ENCODE measurements around the gene CITED4.
"Not testable (repeated sequence)": the region's sequence is repeated elsewhere in the genome, so short reads cannot be mapped to it uniquely, and the experiment has no call there.

Gene CITED4

DNA sequence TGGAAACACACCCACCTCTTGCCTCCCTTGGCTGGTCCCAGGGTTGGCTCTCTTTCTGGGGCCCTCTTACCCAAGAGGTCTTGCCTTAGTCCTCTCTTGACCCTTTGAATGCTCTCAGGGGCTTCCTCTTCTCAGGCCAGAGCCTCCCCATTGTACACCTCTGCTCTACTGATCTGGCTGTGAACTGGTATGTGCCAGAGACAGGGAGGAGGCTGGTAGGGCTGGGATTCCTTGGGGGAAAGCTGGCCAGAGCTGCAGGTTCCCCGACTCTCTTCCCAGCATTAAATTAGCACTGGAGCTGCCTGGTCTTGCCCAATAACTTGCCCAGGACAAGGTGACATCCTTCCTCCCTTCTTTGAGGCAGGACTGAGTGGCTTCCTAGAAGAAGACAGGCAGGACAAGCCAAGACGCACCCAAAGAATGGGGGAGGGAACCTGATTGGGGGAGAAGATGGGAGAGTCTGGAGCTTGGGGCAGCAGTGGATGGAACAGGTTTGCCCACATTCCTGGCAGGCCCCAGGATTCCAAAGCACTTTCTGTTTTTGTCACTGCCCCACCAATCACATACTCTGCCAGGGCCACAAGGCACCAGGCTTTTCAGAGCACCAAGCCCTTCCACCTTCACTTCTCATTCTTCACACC is 37.2 kb upstream of the CITED4 start:
- Histone ChIP-seq H3K4me1 (ENCODE audit: control insufficient read depth, insufficient read depth, low read length, poor library complexity, severe bottlenecking) (no peaks in the 10 kb centered on the region), H3K27ac (ENCODE audit: insufficient read depth, low read length, poor library complexity, severe bottlenecking) (no peak overlapping the region), H3K4me3 (ENCODE audit: insufficient read depth, low read depth, low read length, poor library complexity, severe bottlenecking) (no peak overlapping the region), H3K9me3 (ENCODE audit: control insufficient read depth, low read length) (no peaks in the 10 kb centered on the region), H3K36me3 (ENCODE audit: control insufficient read depth, insufficient read depth, low read length) (no peaks in the 10 kb centered on the region), H3K27me3 (replicated peaks; ENCODE audit: control insufficient read depth, insufficient read depth, low read length, poor library complexity, severe bottlenecking) (no peaks in the 10 kb centered on the region)
- DNase-seq = no peak

DNA sequence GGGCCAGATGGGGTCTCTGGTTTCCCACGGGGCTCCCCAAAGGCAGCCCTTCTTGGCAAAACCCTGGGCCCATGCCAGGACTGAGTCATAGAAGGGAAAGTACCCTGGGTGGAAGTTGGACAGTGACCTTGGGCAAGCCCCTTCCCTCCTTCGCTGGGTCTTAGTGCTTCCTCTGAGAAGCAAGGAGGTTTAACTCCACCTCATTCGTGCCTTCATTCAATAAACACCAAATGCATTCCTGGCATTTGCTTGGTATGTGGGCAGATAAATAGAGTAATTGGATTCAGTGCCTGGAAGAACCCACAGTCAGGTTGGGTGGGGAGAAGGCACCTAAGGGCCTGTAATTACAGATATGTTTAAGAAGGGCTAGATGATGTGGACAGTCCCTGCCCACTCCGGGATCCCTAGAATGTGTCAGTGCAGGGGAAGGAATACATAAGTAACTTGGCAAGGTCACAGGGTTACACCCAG is 36.3 kb upstream of the CITED4 start:
- Histone ChIP-seq H3K4me3 (ENCODE audit: insufficient read depth, low read depth, low read length, poor library complexity, severe bottlenecking) (no peak overlapping the region), H3K4me1 (ENCODE audit: control insufficient read depth, insufficient read depth, low read length, poor library complexity, severe bottlenecking) (no peaks in the 10 kb centered on the region), H3K9me3 (ENCODE audit: control insufficient read depth, low read length) (no peaks in the 10 kb centered on the region), H3K27ac (ENCODE audit: insufficient read depth, low read length, poor library complexity, severe bottlenecking) (no peak overlapping the region), H3K36me3 (ENCODE audit: control insufficient read depth, insufficient read depth, low read length) (no peaks in the 10 kb centered on the region), H3K27me3 (replicated peaks; ENCODE audit: control insufficient read depth, insufficient read depth, low read length, poor library complexity, severe bottlenecking) (no peaks in the 10 kb centered on the region)
- no peak for DNase-seq

DNA sequence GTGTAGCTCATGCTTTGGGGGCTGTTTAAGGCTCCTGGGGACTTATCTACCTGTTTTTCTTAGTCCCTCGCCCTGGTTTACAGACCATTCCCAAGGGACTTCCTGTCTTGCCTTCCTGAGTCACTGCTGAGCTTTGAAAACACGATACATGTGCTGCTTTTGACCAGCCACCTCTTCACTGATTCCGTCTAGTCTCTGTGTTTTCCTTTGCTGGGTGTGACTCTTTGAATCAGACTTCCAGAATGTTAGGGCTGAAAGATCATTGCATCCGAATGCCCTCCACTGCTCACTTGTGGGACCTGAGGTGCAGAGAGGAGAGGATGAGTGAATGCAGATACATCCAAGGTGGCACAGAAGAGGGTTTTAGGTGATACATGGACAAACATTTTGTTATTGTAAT is 35.4 kb upstream of the CITED4 start:
- no peaks in the 10 kb centered on the region for H3K36me3 ChIP-seq (ENCODE audit: control insufficient read depth, insufficient read depth, low read length)
- H3K4me3 ChIP-seq (ENCODE audit: insufficient read depth, low read depth, low read length, poor library complexity, severe bottlenecking) = no peak overlapping the region
- no peaks in the 10 kb centered on the region for H3K9me3 ChIP-seq (ENCODE audit: control insufficient read depth, low read length)
- no peak overlapping the region for H3K27ac ChIP-seq (ENCODE audit: insufficient read depth, low read length, poor library complexity, severe bottlenecking)
- no peaks in the 10 kb centered on the region for H3K27me3 ChIP-seq (replicated peaks; ENCODE audit: control insufficient read depth, insufficient read depth, low read length, poor library complexity, severe bottlenecking)
- no peak for DNase-seq
- no peaks in the 10 kb centered on the region for H3K4me1 ChIP-seq (ENCODE audit: control insufficient read depth, insufficient read depth, low read length, poor library complexity, severe bottlenecking)

DNA sequence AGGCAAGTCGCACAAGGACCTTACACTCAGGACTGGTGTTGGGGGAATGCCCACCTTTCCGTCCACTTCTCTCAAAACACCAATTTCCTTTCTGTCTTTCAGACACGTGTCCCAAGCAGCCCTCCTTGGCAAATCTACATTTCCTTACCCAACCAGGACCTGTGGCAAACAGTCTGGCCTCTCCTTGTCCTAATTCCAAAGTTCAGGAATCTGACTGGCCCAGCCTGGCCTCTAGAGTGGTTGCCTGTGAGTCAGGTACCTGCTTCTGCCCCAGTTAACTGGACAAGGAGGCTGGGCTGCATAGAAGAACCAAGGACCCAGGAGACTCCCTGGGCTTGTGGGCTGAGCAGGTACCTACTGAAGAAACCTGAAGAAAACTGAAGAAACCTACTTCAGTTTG is 34.3 kb upstream of the CITED4 start:
- no peak overlapping the region for H3K27ac ChIP-seq (ENCODE audit: insufficient read depth, low read length, poor library complexity, severe bottlenecking)
- H3K36me3 ChIP-seq (ENCODE audit: control insufficient read depth, insufficient read depth, low read length) = no peaks in the 10 kb centered on the region
- no peaks in the 10 kb centered on the region for H3K27me3 ChIP-seq (replicated peaks; ENCODE audit: control insufficient read depth, insufficient read depth, low read length, poor library complexity, severe bottlenecking)
- no peaks in the 10 kb centered on the region for H3K4me1 ChIP-seq (ENCODE audit: control insufficient read depth, insufficient read depth, low read length, poor library complexity, severe bottlenecking)
- H3K4me3 ChIP-seq (ENCODE audit: insufficient read depth, low read depth, low read length, poor library complexity, severe bottlenecking) = no peak overlapping the region
- no peak for DNase-seq
- no peaks in the 10 kb centered on the region for H3K9me3 ChIP-seq (ENCODE audit: control insufficient read depth, low read length)

DNA sequence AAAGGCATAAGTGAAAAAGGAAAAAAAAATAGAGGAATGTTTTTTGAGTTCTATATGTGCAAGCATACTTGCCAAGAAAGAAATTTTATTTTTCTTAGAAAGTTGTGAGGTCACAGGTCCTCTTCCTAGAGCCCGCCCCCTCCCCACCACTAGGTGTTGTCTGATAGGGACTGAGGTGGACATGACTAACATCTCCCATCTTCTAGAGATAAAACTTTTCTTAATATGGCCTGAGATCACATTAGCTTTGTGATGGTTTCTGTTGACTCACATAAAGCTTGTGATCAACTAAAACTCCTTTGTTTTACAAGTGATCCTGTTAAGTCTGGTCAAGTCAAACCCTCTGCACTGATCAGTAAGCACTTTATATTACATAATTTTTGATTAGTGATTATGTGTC is 33.4 kb upstream of the CITED4 start:
- Histone ChIP-seq H3K36me3 (ENCODE audit: control insufficient read depth, insufficient read depth, low read length) (no peaks in the 10 kb centered on the region), H3K27ac (ENCODE audit: insufficient read depth, low read length, poor library complexity, severe bottlenecking) (no peak overlapping the region), H3K9me3 (ENCODE audit: control insufficient read depth, low read length) (no peaks in the 10 kb centered on the region), H3K4me3 (ENCODE audit: insufficient read depth, low read depth, low read length, poor library complexity, severe bottlenecking) (no peak overlapping the region), H3K4me1 (ENCODE audit: control insufficient read depth, insufficient read depth, low read length, poor library complexity, severe bottlenecking) (no peaks in the 10 kb centered on the region), H3K27me3 (replicated peaks; ENCODE audit: control insufficient read depth, insufficient read depth, low read length, poor library complexity, severe bottlenecking) (no peaks in the 10 kb centered on the region)
- no peak for DNase-seq

DNA sequence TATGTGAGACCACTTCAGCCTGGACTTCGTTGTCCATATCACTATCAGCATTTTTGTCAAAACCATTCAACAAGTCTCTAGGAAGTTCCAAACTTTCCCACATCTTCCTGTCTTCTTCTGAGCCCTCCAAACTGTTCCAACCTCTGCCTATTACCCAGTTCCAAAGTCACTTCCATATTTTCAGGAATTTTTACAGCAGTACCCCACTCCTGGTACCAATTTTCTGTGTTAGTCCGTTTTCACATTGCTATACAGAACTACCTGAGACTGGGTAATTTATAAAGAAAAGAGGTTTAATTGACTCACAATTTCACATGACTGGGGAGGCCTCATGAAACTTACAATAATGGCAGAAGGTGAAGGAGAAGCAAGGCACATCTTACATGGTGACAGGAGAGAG is 32.7 kb upstream of the CITED4 start:
- H3K27ac ChIP-seq (ENCODE audit: insufficient read depth, low read length, poor library complexity, severe bottlenecking); H3K4me3 ChIP-seq (ENCODE audit: insufficient read depth, low read depth, low read length, poor library complexity, severe bottlenecking); H3K36me3 ChIP-seq (ENCODE audit: control insufficient read depth, insufficient read depth, low read length): not testable (repeated sequence)

DNA sequence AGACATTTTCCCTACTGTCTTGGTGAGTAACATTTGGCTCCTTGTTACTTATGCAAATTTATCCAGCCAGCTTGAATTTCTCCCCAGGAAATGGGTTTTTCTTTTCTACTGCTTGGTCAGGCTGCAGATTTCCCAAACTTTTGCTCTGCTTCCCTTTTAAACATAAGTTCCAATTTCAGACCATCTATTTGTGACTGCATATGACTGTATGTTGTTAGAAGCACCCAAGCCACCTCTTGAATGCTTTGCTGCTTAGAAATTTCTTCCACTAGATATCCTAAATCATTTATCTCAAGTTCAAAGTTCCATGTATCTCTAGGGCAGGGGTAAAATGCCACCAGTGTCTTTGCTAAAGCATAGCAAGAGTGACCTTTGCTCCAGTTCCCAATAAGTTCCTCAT is 32.3 kb upstream of the CITED4 start:
- no peaks in the 10 kb centered on the region for H3K9me3 ChIP-seq (ENCODE audit: control insufficient read depth, low read length)
- DNase-seq = no peak

More for the DNA sequence above, 32.7 kb upstream of the CITED4 start:
- not testable (repeated sequence) for H3K4me1 ChIP-seq (ENCODE audit: control insufficient read depth, insufficient read depth, low read length, poor library complexity, severe bottlenecking); DNase-seq; H3K9me3 ChIP-seq (ENCODE audit: control insufficient read depth, low read length); H3K27me3 ChIP-seq (replicated peaks; ENCODE audit: control insufficient read depth, insufficient read depth, low read length, poor library complexity, severe bottlenecking)

DNA sequence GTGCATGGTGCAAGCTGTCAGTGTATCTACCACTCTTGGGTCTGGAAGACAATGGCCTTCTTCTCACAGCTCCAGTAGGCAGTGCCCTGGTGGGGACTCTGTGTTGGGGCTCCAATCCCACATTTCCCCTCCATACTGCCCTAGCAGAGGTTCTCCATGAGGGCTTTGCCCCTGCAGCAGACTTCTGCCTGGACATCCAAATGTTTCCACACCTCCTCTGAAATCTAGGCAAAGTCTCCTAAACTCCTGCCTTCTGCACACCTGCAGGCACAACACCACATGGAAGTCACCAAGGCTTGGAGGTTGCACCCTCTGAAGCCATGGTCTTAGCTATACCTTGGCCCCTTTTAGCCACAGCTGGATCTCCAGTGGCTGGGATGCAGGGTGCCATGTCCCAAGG is 31.8 kb upstream of the CITED4 start:
- no peaks in the 10 kb centered on the region for H3K27me3 ChIP-seq (replicated peaks; ENCODE audit: control insufficient read depth, insufficient read depth, low read length, poor library complexity, severe bottlenecking)
- no peak overlapping the region for H3K27ac ChIP-seq (ENCODE audit: insufficient read depth, low read length, poor library complexity, severe bottlenecking)
- no peak for DNase-seq
- H3K4me3 ChIP-seq (ENCODE audit: insufficient read depth, low read depth, low read length, poor library complexity, severe bottlenecking) = no peak overlapping the region
- H3K36me3 ChIP-seq (ENCODE audit: control insufficient read depth, insufficient read depth, low read length) = no peaks in the 10 kb centered on the region
- H3K4me1 ChIP-seq (ENCODE audit: control insufficient read depth, insufficient read depth, low read length, poor library complexity, severe bottlenecking) = no peaks in the 10 kb centered on the region
- H3K9me3 ChIP-seq (ENCODE audit: control insufficient read depth, low read length) = no peaks in the 10 kb centered on the region

More for the DNA sequence above, 32.3 kb upstream of the CITED4 start:
- Histone ChIP-seq H3K36me3 (ENCODE audit: control insufficient read depth, insufficient read depth, low read length) (no peaks in the 10 kb centered on the region), H3K4me3 (ENCODE audit: insufficient read depth, low read depth, low read length, poor library complexity, severe bottlenecking) (no peak overlapping the region), H3K27ac (ENCODE audit: insufficient read depth, low read length, poor library complexity, severe bottlenecking) (no peak overlapping the region), H3K4me1 (ENCODE audit: control insufficient read depth, insufficient read depth, low read length, poor library complexity, severe bottlenecking) (no peaks in the 10 kb centered on the region), H3K27me3 (replicated peaks; ENCODE audit: control insufficient read depth, insufficient read depth, low read length, poor library complexity, severe bottlenecking) (no peaks in the 10 kb centered on the region)

DNA sequence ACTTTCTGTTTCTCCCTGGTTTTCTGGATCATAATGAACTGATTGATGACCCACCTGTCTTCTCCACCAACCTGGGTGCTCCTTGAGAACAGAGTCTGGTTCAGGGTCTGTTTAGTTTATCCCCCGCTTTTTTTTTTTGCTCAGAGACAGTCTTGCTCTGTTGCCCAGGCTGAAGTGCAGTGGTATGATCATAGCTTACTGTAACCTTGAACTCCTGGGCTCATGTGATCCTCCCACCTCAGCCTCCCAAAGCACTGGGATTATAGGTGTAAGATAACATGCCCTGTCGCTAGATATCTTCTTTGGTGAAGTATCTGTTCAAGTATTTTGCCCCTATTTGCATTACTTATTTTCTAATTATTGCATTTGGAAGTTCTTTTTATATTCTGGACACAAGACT is 30.2 kb upstream of the CITED4 start:
- H3K4me1 ChIP-seq (ENCODE audit: control insufficient read depth, insufficient read depth, low read length, poor library complexity, severe bottlenecking) = no peaks in the 10 kb centered on the region
- DNase-seq = no peak
- no peaks in the 10 kb centered on the region for H3K9me3 ChIP-seq (ENCODE audit: control insufficient read depth, low read length)
- H3K36me3 ChIP-seq (ENCODE audit: control insufficient read depth, insufficient read depth, low read length) = no peaks in the 10 kb centered on the region
- H3K27ac ChIP-seq (ENCODE audit: insufficient read depth, low read length, poor library complexity, severe bottlenecking) = no peak overlapping the region
- no peak overlapping the region for H3K4me3 ChIP-seq (ENCODE audit: insufficient read depth, low read depth, low read length, poor library complexity, severe bottlenecking)
- no peaks in the 10 kb centered on the region for H3K27me3 ChIP-seq (replicated peaks; ENCODE audit: control insufficient read depth, insufficient read depth, low read length, poor library complexity, severe bottlenecking)

DNA sequence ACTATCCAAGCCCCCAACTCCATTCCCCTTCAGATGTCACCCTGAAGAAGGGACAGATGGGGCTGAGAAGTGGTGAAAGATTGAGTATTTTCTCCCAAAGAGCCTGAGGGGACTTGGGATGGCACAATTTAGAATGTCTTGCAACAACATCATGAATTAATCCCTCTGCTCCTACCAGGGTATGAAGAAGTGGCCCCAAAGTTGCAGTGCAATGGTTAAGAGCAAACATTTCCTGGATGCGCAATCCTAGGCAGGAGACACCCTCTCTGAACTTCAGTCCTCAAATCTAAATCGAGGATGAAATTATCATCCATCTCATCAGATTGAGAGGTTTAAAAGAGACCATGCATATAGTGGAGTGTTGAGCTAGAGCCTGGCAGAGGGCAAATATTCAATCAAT is 28.6 kb upstream of the CITED4 start:
- DNase-seq = no peak
- Histone ChIP-seq H3K9me3 (ENCODE audit: control insufficient read depth, low read length) (no peaks in the 10 kb centered on the region), H3K27me3 (replicated peaks; ENCODE audit: control insufficient read depth, insufficient read depth, low read length, poor library complexity, severe bottlenecking) (no peaks in the 10 kb centered on the region), H3K27ac (ENCODE audit: insufficient read depth, low read length, poor library complexity, severe bottlenecking) (no peak overlapping the region), H3K36me3 (ENCODE audit: control insufficient read depth, insufficient read depth, low read length) (no peaks in the 10 kb centered on the region), H3K4me1 (ENCODE audit: control insufficient read depth, insufficient read depth, low read length, poor library complexity, severe bottlenecking) (no peaks in the 10 kb centered on the region), H3K4me3 (ENCODE audit: insufficient read depth, low read depth, low read length, poor library complexity, severe bottlenecking) (no peak overlapping the region)
